GM12878 (cell line): ENCODE measurements around the gene DENND1A. TPM values are rescaled to one million over a fixed set of nuclear protein-coding genes. Genes with fewer than 3 reads are reported as not detected.

Experiments used
- ATAC-seq: fragments of 200-7000 bp; cut with Tn5 transposase; 3 replicates; pipeline ENCODE4 v1.9.1; 2020; ENCODE audit warnings: mild to moderate bottlenecking, moderate library complexity
- BruUV-seq: library from RNA; stranded (reverse); fragments of 400-500 nt; replicated peaks from 2 replicates; lab custom pipeline; 2021; lab: Mats Ljungman, UMichigan
- CTCF ChIA-PET: fragments of 300-600 bp; sonication (Branson Sonifier 250); formaldehyde crosslinking; extraction: SDS; loops from one replicate; lab custom pipeline; 2021; ENCODE audit warnings: inconsistent platforms; lab: Yijun Ruan, JAX
- POLR2A ChIA-PET: fragments of 350-600 bp; formaldehyde crosslinking; extraction: SDS; loops from one replicate; lab custom pipeline; 2021; ENCODE audit warnings: inconsistent platforms; lab: Charles Lee
- RAD21 ChIA-PET: fragments of 300-600 bp; sonication (Branson Sonifier 250); formaldehyde crosslinking; loops from one replicate; lab custom pipeline; 2023; ENCODE audit warnings: antibody characterized with exemption; ENCODE audit not compliant: unreplicated experiment; lab: Charles Lee
- SMC1A ChIA-PET: fragments of 300-600 bp; sonication (Branson Sonifier 250); formaldehyde crosslinking; loops from one replicate; lab custom pipeline; 2023; ENCODE audit not compliant: unreplicated experiment, uncharacterized antibody; lab: Charles Lee
- DNase-seq: peaks from one replicate; pipeline ENCODE4 v3.0.0-alpha.2; 2011; ENCODE audit warnings: low read depth, low spot score
- FAIRE-seq: peaks from 3 replicates; lab custom pipeline; 2011; peaks lifted over from hg19 to GRCh38; lab: Jason Lieb, UNC
- H2AFZ ChIP-seq: 2 replicates; pipeline ENCODE4 v1.6.0; 2011; ENCODE audit warnings: low read depth, low read length, control low read depth; ENCODE audit not compliant: control insufficient read depth
- H3K27ac ChIP-seq: 2 replicates; pipeline ENCODE4 v1.5.1; 2011; ENCODE audit warnings: control low read depth; ENCODE audit not compliant: control insufficient read depth, insufficient read depth
- H3K27me3 ChIP-seq, 2 experiments: replicated peaks in 1 of 2; 2 replicates each; pipeline versions ENCODE4 v1.6.0 to v1.6.1; 2011; ENCODE audit warnings: low read length in 1 of 2; ENCODE audit not compliant: control insufficient read depth in 2 of 2, insufficient read depth in 2 of 2
- H3K36me3 ChIP-seq, 2 experiments: 2 replicates each; pipeline ENCODE4 v1.5.1; 2011; ENCODE audit warnings: low read length in 1 of 2; ENCODE audit not compliant: control insufficient read depth in 2 of 2, insufficient read depth in 2 of 2
- H3K4me1 ChIP-seq: 2 replicates; pipeline ENCODE4 v1.6.1; 2011; ENCODE audit warnings: mild to moderate bottlenecking, low read length, moderate library complexity, mixed read lengths; ENCODE audit not compliant: control insufficient read depth, insufficient read depth
- H3K4me2 ChIP-seq: 2 replicates; pipeline ENCODE4 v1.6.0; 2011; ENCODE audit warnings: control low read depth; ENCODE audit not compliant: control insufficient read depth, insufficient read depth
- H3K4me3 ChIP-seq: fragments of 200-600 bp; sonication (generic); 2 replicates; pipeline ENCODE4 v1.5.1; 2016
- H3K79me2 ChIP-seq: 2 replicates; pipeline ENCODE4 v1.6.0; 2011; ENCODE audit warnings: low read length; ENCODE audit not compliant: control insufficient read depth, insufficient read depth
- H3K9ac ChIP-seq: 2 replicates; pipeline ENCODE4 v1.8.0; 2011; ENCODE audit warnings: low read length, control low read depth, mixed read lengths; ENCODE audit not compliant: control insufficient read depth, insufficient read depth
- H3K9me3 ChIP-seq: replicated peaks from 3 replicates; pipeline ENCODE4 v1.5.1; 2011; ENCODE audit warnings: mild to moderate bottlenecking, low read length; ENCODE audit not compliant: control insufficient read depth, insufficient read depth
- H4K20me1 ChIP-seq: 2 replicates; pipeline ENCODE4 v1.6.0; 2011; ENCODE audit not compliant: control insufficient read depth, insufficient read depth
- GATAD2B ChIP-seq: fragments of 450-650 bp; conservative IDR thresholded peaks from 2 replicates; pipeline ENCODE4 v1.6.1; 2017; ENCODE audit warnings: low read depth, mild to moderate bottlenecking, moderate library complexity
- RCOR1 ChIP-seq: conservative IDR thresholded peaks from 2 replicates; pipeline ENCODE4 v1.6.1; 2012; ENCODE audit warnings: low read depth, low read length, improper control_type of control experiment
- RELA ChIP-seq: fragments of 450-650 bp; IDR thresholded peaks from 2 replicates; pipeline ENCODE4 v1.8.0; 2014; ENCODE audit warnings: borderline replicate concordance; ENCODE audit not compliant: partially characterized antibody
- SMAD5 ChIP-seq: IDR thresholded peaks from 2 replicates; pipeline ENCODE4 v1.6.1; 2016; ENCODE audit warnings: antibody characterized with exemption, low read depth
- SMARCA5 ChIP-seq: fragments of 450-650 bp; IDR thresholded peaks from 2 replicates; pipeline ENCODE4 v1.6.1; 2017; ENCODE audit warnings: mild to moderate bottlenecking
- in situ Hi-C: fragments of 300-500 bp; cut with MboI; formaldehyde crosslinking; loops from 9 replicates; pipeline ENCODE4 v1.14.3; 2018; ENCODE audit warnings: mixed read lengths
- intact Hi-C: fragments of 100-400 bp; cut with micrococcal nuclease; formaldehyde crosslinking; loops from one replicate; pipeline ENCODE4 v1.14.2; 2022; ENCODE audit not compliant: unreplicated experiment
- polyA plus RNA-seq, 11 experiments: library from polyadenylated mRNA; depleted of rRNA in 4 of 11; unstranded in 6 of 11; stranded (reverse) in 5 of 11; fragments of >200 nt; fragmentation: Nextera tagmentation in 4 of 11; fragmentation: Illumina TruSeq in 1 of 11; extraction: Ambion mirVana in 4 of 11; extraction: Trizol in 1 of 11; gene quantifications; 1 replicate in 1 of 11; 2 replicates in 10 of 11; pipeline versions ENCODE4 v1.2.1 to v1.2.3, GENCODE V29; 2011 to 2016; ENCODE audit warnings: inconsistent platforms in 2 of 11, missing spikeins in 2 of 11, low read depth in 1 of 11
- total RNA-seq, 4 experiments: library from RNA; depleted of rRNA in 3 of 4; stranded (reverse); fragments of >200 nt in 3 of 4; fragmentation: Illumina TruSeq in 1 of 4; extraction: Trizol in 1 of 4; gene quantifications; 2 replicates each; pipeline versions ENCODE4 v1.2.1 to v1.2.3, GENCODE V29; 2013 to 2021
- TF ChIP-seq, protein P1 (sequence below): fragments of 450-650 bp; conservative IDR thresholded peaks from 2 replicates; pipeline ENCODE4 v1.6.1; 2017; ENCODE audit warnings: mild to moderate bottlenecking, moderate library complexity
- TF ChIP-seq, protein P2 (sequence below): IDR thresholded peaks from 2 replicates; pipeline ENCODE4 v1.6.1; 2012; ENCODE audit warnings: low read depth, low read length, improper control_type of control experiment
- TF ChIP-seq, protein P3 (sequence below): fragments of 450-650 bp; IDR thresholded peaks from 2 replicates; pipeline ENCODE4 v1.6.1; 2017; ENCODE audit warnings: low read depth, mild to moderate bottlenecking, moderate library complexity

The DENND1A gene
- total and polyA plus RNA-seq, 10 of the 15 experiments (the other 5 are each of a cell fraction or from before 2014, with no cell fraction given) = 14.1 to 48.6 (median 35.2) TPM

DNA sequence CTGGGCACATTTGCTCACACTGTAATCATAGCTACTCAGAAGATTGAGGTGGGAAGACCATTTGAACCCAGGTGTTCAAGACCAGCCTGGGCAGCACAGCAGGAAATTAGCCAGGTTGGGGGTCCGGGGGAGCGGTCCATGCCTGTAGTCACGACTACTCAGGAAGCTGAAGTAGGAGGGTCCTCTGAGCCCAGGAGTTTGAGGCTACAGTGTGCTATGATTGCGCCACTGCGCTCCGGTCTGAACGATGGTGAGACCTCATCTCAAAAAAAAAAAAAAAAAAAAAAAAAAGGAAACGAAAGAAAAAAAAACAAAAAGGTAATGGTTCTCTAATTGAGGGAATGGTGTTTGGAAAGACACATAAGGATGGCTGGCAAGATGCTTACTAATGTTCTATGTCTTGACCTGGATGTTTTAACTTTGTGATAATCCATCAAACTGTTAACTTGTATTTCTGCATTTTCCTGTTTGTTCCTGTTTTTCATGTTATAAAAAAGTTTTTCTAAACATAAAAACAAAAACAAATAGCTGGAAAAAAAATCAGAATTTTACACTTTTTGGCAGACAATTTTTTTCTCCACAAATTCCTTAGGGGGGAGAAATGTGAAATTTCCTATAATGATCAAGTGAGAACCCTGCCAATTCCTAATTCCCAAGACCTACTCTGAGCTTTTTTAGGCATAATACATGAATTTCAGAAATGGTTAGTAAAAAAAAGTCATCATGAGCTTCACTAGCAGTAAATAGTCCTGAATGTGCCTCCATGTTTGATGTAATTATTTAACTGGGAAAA lies 96.9 kb downstream of the DENND1A start (continued):
- TF ChIP-seq, protein P1, sequence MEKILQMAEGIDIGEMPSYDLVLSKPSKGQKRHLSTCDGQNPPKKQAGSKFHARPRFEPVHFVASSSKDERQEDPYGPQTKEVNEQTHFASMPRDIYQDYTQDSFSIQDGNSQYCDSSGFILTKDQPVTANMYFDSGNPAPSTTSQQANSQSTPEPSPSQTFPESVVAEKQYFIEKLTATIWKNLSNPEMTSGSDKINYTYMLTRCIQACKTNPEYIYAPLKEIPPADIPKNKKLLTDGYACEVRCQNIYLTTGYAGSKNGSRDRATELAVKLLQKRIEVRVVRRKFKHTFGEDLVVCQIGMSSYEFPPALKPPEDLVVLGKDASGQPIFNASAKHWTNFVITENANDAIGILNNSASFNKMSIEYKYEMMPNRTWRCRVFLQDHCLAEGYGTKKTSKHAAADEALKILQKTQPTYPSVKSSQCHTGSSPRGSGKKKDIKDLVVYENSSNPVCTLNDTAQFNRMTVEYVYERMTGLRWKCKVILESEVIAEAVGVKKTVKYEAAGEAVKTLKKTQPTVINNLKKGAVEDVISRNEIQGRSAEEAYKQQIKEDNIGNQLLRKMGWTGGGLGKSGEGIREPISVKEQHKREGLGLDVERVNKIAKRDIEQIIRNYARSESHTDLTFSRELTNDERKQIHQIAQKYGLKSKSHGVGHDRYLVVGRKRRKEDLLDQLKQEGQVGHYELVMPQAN = no peak
- no peak for TF ChIP-seq GATAD2B

DNA sequence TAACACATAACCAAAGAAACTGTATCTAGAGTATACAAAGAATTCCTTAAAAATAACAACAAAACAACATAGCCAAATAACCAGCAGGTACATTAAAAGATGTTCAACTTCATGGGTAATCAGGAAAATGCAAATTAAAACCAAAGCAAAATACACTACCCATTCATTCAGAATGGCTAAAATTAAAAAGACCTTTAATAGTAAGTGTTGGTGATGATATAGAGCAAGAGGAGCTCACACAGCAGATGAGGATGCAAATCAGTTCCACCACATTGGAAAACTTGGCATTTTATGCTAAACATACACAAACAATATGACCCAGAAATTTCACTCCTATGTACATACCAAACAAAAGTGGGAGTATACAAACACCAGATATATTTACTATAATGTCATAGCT lies 97.8 kb downstream of the DENND1A start:
- FAIRE-seq (no peak), ATAC-seq (no peak), DNase-seq (no peak)
- Histone ChIP-seq H2AFZ (no peak overlapping the region), H3K9me3 (peaks cover 9% of the 10 kb centered on the region), H3K4me3 (no peak overlapping the region), H4K20me1 (no peaks in the 10 kb centered on the region), H3K79me2 (peaks cover 2% of the 10 kb centered on the region; the same call in 1 of the 2 replicates), H3K4me2 (no peak overlapping the region), H3K27me3 (no peaks in the 10 kb centered on the region), H3K27ac (no peak overlapping the region), H3K9ac (no peak overlapping the region), H3K36me3 (no peaks in the 10 kb centered on the region), H3K4me1 (no peaks in the 10 kb centered on the region)
- intact Hi-C loops (no loop called here), in situ Hi-C loops (no loop called here)
- CTCF ChIA-PET = no interaction called here
- TF ChIP-seq SMAD5 = no peak
- no peak for TF ChIP-seq SMARCA5
- TF ChIP-seq, protein P2, sequence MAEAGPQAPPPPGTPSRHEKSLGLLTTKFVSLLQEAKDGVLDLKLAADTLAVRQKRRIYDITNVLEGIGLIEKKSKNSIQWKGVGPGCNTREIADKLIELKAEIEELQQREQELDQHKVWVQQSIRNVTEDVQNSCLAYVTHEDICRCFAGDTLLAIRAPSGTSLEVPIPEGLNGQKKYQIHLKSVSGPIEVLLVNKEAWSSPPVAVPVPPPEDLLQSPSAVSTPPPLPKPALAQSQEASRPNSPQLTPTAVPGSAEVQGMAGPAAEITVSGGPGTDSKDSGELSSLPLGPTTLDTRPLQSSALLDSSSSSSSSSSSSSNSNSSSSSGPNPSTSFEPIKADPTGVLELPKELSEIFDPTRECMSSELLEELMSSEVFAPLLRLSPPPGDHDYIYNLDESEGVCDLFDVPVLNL = no peak
- TF ChIP-seq RCOR1 = no peak
- TF ChIP-seq RELA = no peak
- TF ChIP-seq, protein P3, sequence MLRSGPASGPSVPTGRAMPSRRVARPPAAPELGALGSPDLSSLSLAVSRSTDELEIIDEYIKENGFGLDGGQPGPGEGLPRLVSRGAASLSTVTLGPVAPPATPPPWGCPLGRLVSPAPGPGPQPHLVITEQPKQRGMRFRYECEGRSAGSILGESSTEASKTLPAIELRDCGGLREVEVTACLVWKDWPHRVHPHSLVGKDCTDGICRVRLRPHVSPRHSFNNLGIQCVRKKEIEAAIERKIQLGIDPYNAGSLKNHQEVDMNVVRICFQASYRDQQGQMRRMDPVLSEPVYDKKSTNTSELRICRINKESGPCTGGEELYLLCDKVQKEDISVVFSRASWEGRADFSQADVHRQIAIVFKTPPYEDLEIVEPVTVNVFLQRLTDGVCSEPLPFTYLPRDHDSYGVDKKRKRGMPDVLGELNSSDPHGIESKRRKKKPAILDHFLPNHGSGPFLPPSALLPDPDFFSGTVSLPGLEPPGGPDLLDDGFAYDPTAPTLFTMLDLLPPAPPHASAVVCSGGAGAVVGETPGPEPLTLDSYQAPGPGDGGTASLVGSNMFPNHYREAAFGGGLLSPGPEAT = no peak
- SMC1A ChIA-PET = interaction anchor here (0.7 to 1.8 kb wide), 3 partner anchors 109 to 768 kb away, joined by 3 to 4 read pairs (median 3); no protein-coding TSS in a partner anchor
- RAD21 ChIA-PET = interaction anchor here (0.6 to 0.7 kb wide), 2 partner anchors 27 to 28 kb away, joined by 3 to 5 read pairs; no protein-coding TSS in a partner anchor
- POLR2A ChIA-PET = no interaction called here
- BruUV-seq = no TSS peak
